GM23248 (cell line): Measurements from ENCODE around the gene ATXN7L1. TPM values are rescaled to one million over a fixed set of nuclear protein-coding genes. Genes with fewer than 3 reads are reported as not detected.

ENCODE experiments used
- DNase-seq: peaks from one replicate; pipeline ENCODE4 v3.0.0-alpha.2; 2015
- H2AFZ ChIP-seq: fragments of 200-600 bp; sonication (generic); 2 replicates; pipeline ENCODE4 v1.6.1; 2016; ENCODE audit warnings: antibody characterized with exemption
- H3F3A ChIP-seq: fragments of 200-600 bp; sonication (generic); 2 replicates; pipeline ENCODE4 v1.6.1; 2016; ENCODE audit warnings: mild to moderate bottlenecking, antibody characterized with exemption, mixed run types; ENCODE audit not compliant: insufficient read depth
- H3K27ac ChIP-seq: fragments of 200-600 bp; sonication (generic); 2 replicates; pipeline ENCODE4 v1.5.1; 2016; ENCODE audit warnings: mild to moderate bottlenecking
- H3K27me3 ChIP-seq: fragments of 200-600 bp; sonication (generic); replicated peaks from 2 replicates; pipeline ENCODE4 v1.6.1; 2016; ENCODE audit warnings: mild to moderate bottlenecking; ENCODE audit not compliant: insufficient read depth
- H3K36me3 ChIP-seq: fragments of 200-600 bp; sonication (generic); 2 replicates; pipeline ENCODE4 v1.6.1; 2016; ENCODE audit warnings: low read depth, mild to moderate bottlenecking
- H3K4me1 ChIP-seq: fragments of 200-600 bp; sonication (generic); 2 replicates; pipeline ENCODE4 v1.6.1; 2016; ENCODE audit warnings: mild to moderate bottlenecking; ENCODE audit not compliant: insufficient read depth
- H3K4me2 ChIP-seq: fragments of 200-600 bp; sonication (generic); one replicate; pipeline ENCODE4 v1.6.1; 2016; ENCODE audit warnings: mild to moderate bottlenecking; ENCODE audit not compliant: unreplicated experiment
- H3K4me3 ChIP-seq: fragments of 200-600 bp; sonication (generic); 2 replicates; pipeline ENCODE4 v1.5.1; 2016; ENCODE audit warnings: mild to moderate bottlenecking
- H3K79me2 ChIP-seq: fragments of 200-600 bp; sonication (generic); 2 replicates; pipeline ENCODE4 v1.6.1; 2016; ENCODE audit warnings: mild to moderate bottlenecking; ENCODE audit not compliant: insufficient read depth
- H3K9ac ChIP-seq: fragments of 200-600 bp; sonication (generic); 2 replicates; pipeline ENCODE4 v1.6.1; 2016; ENCODE audit warnings: mild to moderate bottlenecking
- H3K9me2 ChIP-seq: fragments of 200-600 bp; sonication (generic); 2 replicates; pipeline ENCODE4 v1.6.1; 2016; ENCODE audit warnings: mixed run types, mild to moderate bottlenecking, moderate library complexity; ENCODE audit not compliant: insufficient read depth
- H3K9me3 ChIP-seq: fragments of 200-600 bp; sonication (generic); one replicate; pipeline ENCODE4 v1.6.1; 2017; ENCODE audit warnings: low read depth
- H4K20me1 ChIP-seq: fragments of 200-600 bp; sonication (generic); 2 replicates; pipeline ENCODE4 v1.6.0; 2016; ENCODE audit not compliant: insufficient read depth
- EZH2 ChIP-seq: fragments of 200-600 bp; sonication (generic); IDR thresholded peaks from 2 replicates; pipeline ENCODE4 v1.6.1; 2018; ENCODE audit warnings: antibody characterized with exemption, mild to moderate bottlenecking; ENCODE audit not compliant: insufficient read depth, poor library complexity, severe bottlenecking
- EZH2phosphoT487 ChIP-seq: fragments of 200-600 bp; sonication (generic); IDR thresholded peaks from 2 replicates; pipeline ENCODE4 v1.6.1; 2018; ENCODE audit warnings: antibody characterized with exemption, moderate library complexity, mild to moderate bottlenecking, low read depth; ENCODE audit not compliant: insufficient read depth
- WGBS, 2 experiments: methylation state at CpG; one replicate each; pipeline ENCODE4 v1.1.6; 2015 to 2017; ENCODE audit warnings: low lambda C conversion rate in 2 of 2, low coverage in 1 of 2; ENCODE audit errors: missing lambda C conversion rate in 2 of 2; 5-methylcytosine and 5-hydroxymethylcytosine counted together
- in situ Hi-C: fragments of 300-500 bp; cut with MboI; formaldehyde crosslinking; loops from 2 replicates; pipeline ENCODE4 v1.15.0; 2020
- polyA plus RNA-seq: library from polyadenylated mRNA; unstranded; fragments of >200 nt; fragmentation: Nextera tagmentation; extraction: Ambion mirVana; gene quantifications from 2 replicates; pipeline ENCODE4 v1.2.1, GENCODE V29; 2016
- total RNA-seq: library from RNA; depleted of rRNA; stranded (reverse); fragments of >200 nt; shearing (Covaris generic); gene quantifications from 2 replicates; pipeline ENCODE4 v1.2.3, GENCODE V29; 2014

ATXN7L1 gene
- total and polyA plus RNA-seq, 2 experiments from 2014 or later, result 3.7 to 4.5 TPM

DNA sequence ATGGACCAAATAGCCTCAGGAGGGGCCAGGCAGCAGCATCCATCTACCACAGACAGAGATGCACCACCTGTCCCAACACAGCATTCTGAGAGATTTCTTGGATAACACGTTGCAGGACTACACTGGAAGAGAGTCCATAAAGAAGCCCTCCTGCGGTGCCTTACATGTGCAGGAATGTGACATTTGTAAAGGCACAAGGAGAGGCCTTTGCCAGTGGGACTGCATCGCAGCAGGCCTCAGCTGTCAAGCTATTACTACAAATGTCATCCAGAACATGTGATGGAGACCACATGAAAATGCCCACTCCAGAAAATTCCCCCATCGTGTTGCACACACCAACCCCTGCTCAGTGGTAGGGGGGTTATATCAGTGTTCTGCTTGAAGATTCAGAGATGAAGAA, 77.4 kb downstream of the ATXN7L1 start:
- in situ Hi-C loops, result no loop called here
- no peak for TF ChIP-seq EZH2phosphoT487
- TF ChIP-seq EZH2, result no peak
- Histone ChIP-seq H3K27ac (no peak overlapping the region), H3K27me3 (no peaks in the 10 kb centered on the region), H2AFZ (no peak overlapping the region), H3K36me3 (no peaks in the 10 kb centered on the region), H3K4me3 (no peak overlapping the region), H3K4me1 (peaks cover 45% of the 10 kb centered on the region), H3K4me2 (no peak overlapping the region), H4K20me1 (no peaks in the 10 kb centered on the region), H3K9me3 (no peaks in the 10 kb centered on the region), H3F3A (0 out of 2 replicates have a peak, but pooled peaks cover 11% of the 10 kb centered on the region), H3K9ac (no peak overlapping the region), H3K9me2 (no peaks in the 10 kb centered on the region), H3K79me2 (no peaks in the 10 kb centered on the region)
- WGBS, 2 experiments, result 85 to 93% methylated on average over 4 of the region's 4 CpGs
- DNase-seq, result no peak

DNA sequence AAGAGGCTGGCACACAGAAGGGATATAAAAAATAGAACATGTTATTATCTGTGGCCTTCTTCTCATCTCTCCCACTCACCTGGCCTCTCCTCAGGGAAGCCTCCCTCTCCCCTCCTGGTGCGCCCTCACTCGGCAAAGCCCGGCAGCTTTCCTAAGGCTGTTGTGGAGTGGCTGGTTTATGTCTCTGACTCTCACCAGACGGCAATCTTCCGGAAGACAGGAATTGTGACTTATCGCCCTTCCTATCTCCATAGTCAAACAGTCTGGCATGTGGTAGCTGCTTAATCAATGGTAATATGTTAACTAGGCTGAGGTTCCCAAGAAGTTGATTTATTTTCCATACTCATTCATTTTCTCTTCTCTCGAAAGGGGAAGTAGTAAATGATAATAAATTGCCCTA, 78.7 kb downstream of the ATXN7L1 start:
- Histone ChIP-seq H2AFZ (no peak overlapping the region), H3K79me2 (no peaks in the 10 kb centered on the region), H3F3A (0 out of 2 replicates have a peak, but pooled peaks cover 11% of the 10 kb centered on the region), H3K36me3 (no peaks in the 10 kb centered on the region), H3K27me3 (no peaks in the 10 kb centered on the region), H3K9me2 (no peaks in the 10 kb centered on the region), H3K27ac (no peak overlapping the region), H4K20me1 (no peaks in the 10 kb centered on the region), H3K4me1 (peaks cover 45% of the 10 kb centered on the region), H3K9ac (no peak overlapping the region), H3K4me3 (no peak overlapping the region), H3K4me2 (no peak overlapping the region), H3K9me3 (no peaks in the 10 kb centered on the region)
- DNase-seq, result no peak
- WGBS, 2 experiments, result 98 to 99% methylated on average over 7 of the region's 7 CpGs
- no peak for TF ChIP-seq EZH2
- no peak for TF ChIP-seq EZH2phosphoT487
- in situ Hi-C loops, result no loop called here

DNA sequence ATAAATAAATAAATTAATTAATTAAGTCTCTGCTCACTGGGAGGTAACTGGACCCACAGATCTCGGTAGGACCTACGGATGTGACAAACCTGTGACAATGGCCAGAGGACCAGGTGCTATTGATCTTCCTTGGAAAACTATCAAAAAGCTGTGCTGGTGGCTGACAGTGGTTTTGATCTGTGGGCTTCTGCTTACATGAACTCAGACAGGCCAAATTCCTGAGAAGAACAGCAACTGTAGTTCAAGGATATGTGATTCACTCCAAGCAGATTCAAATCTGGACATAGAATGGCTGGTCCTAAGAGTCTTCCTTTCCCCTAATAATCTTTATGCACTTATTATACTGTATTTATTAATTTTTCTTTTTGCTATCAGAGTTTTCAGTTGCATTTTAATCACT, 80.0 kb downstream of the ATXN7L1 start:
- Histone ChIP-seq H2AFZ (no peak overlapping the region), H3K36me3 (no peaks in the 10 kb centered on the region), H3K9ac (no peak overlapping the region), H3K4me1 (peaks cover 45% of the 10 kb centered on the region), H3K27me3 (no peaks in the 10 kb centered on the region), H3K9me3 (no peaks in the 10 kb centered on the region), H3K79me2 (no peaks in the 10 kb centered on the region), H3F3A (0 out of 2 replicates have a peak, but pooled peaks cover 11% of the 10 kb centered on the region), H3K9me2 (no peaks in the 10 kb centered on the region), H3K27ac (no peak overlapping the region), H4K20me1 (no peaks in the 10 kb centered on the region), H3K4me3 (no peak overlapping the region), H3K4me2 (no peak overlapping the region)
- 88 to 96% methylated on average over 2 of the region's 2 CpGs for WGBS, 2 experiments
- in situ Hi-C loops, result no loop called here
- peak; percentile 64 for DNase-seq
- TF ChIP-seq EZH2, result no peak
- TF ChIP-seq EZH2phosphoT487, result no peak

DNA sequence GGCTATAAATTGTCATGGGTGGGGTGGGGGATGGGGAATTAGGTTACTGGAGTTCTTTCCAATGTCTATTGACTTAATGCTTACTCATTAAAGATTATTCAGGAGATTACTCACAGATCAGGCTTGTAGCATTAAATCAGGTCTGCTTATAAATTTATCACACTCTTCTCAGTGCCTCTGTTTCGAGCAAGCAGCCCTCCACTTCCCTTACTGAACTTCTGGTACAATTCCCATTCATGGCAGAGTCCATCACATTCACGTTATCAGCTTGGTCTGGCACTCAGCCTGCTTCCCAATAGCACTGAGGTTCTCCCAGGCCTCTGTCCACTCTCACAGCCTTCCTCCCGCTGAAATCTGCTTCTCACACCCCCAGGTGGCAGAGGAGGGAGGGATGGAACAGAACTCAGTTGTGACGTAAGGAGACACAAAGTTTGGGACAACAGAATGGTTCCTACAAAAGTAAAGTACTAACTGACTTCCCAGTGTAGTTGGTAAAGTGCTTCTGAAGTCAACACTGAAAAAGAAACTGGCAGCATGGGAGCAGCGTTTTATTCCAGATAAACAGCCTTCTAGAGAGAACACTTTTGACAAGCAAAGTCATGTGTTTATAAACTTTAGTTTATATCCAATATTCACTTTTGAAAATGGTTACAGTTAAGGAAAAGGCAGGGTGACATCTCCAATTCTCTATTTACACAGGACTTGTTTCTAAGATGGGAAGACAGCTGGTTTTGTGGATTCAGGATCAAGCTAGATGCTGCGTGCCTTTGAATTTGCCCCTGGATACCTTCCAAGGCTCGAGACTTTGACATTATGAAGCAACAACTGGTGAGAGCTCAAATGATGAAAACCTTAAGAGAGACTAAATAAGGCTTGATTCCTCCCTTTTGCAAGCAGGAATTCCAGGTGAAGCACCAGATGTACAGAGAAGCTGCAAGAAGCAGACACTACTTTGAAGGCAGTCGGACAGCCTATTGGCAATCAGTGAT, 81.4 kb downstream of the ATXN7L1 start:
- 0 out of 2 replicates have a peak overlapping the region, but pooled peaks have one; percentile 5 for H3K4me3 ChIP-seq

More for the DNA sequence above, 81.4 kb downstream of the ATXN7L1 start:
- peaks cover 35% of the 10 kb centered on the region for H3K4me1 ChIP-seq
- H4K20me1 ChIP-seq, result no peaks in the 10 kb centered on the region
- WGBS, 2 experiments, result 25 to 27% methylated on average over 8 of the region's 8 CpGs
- no peaks in the 10 kb centered on the region for H3K27me3 ChIP-seq
- no peaks in the 10 kb centered on the region for H3K36me3 ChIP-seq
- H3K27ac ChIP-seq, result peak overlapping the region; percentile 67
- H3K79me2 ChIP-seq, result no peaks in the 10 kb centered on the region
- H3K4me2 ChIP-seq, result peak overlapping the region; percentile 54
- H2AFZ ChIP-seq, result 0 out of 2 replicates have a peak overlapping the region, but pooled peaks have one; percentile 1
- peak overlapping the region; percentile 49 for H3K9ac ChIP-seq
- in situ Hi-C loops, result no loop called here
- H3F3A ChIP-seq, result 0 out of 2 replicates have a peak, but pooled peaks cover 6% of the 10 kb centered on the region
- H3K9me3 ChIP-seq, result no peaks in the 10 kb centered on the region
- DNase-seq, result peak; percentile 81
- H3K9me2 ChIP-seq, result no peaks in the 10 kb centered on the region
- TF ChIP-seq EZH2 (no peak), EZH2phosphoT487 (no peak)
